ENCODE measurements around the gene LRRC56. TPM values are rescaled to one million over a fixed set of nuclear protein-coding genes. Genes with fewer than 3 reads are reported as not detected.

LRRC56 gene
- total and polyA plus RNA-seq, 9 of the 15 experiments (the other 6 are each of a cell fraction or from before 2014, with no cell fraction given), result 0.03 to 4.5 (median 1.0) TPM; not detected in 1

- TF ChIP-seq ARID3A (IDR thresholded peaks at IDR 0.05; ENCODE audit: borderline replicate concordance, low read depth, low read length) (no peak), SRSF3 (IDR thresholded peaks at IDR 0.05; ENCODE audit: insufficient read depth, low read length) (no peak), TBP (optimal IDR thresholded peaks at IDR 0.05; ENCODE audit: low read depth, low read length) (no peak), ZFP91 (CRISPR knock-in tag; IDR thresholded peaks at IDR 0.05) (no peak), CEBPG (CRISPR knock-in tag; IDR thresholded peaks at IDR 0.05) (no peak), CEBPG (tag; conservative IDR thresholded peaks at IDR 0.05 in 1 of 2, IDR thresholded peaks at IDR 0.05 in 1 of 2) (no peak), ZNF561 (CRISPR knock-in tag; conservative IDR thresholded peaks at IDR 0.05) (no peak), NFRKB (IDR thresholded peaks at IDR 0.05; ENCODE audit: low read depth) (peak; percentile 39; the same call in 1 of the 2 replicates), SAFB2 (IDR thresholded peaks at IDR 0.05; ENCODE audit: borderline replicate concordance, low read depth, low read length, severe bottlenecking) (no peak), ZNF507 (tag; conservative IDR thresholded peaks at IDR 0.05) (no peak), TEAD2 (tag; IDR thresholded peaks at IDR 0.05) (no peak), HDGF (IDR thresholded peaks at IDR 0.05) (no peak), MYBL2 (IDR thresholded peaks at IDR 0.05; ENCODE audit: low read depth) (no peak), MYBL2 (CRISPR knock-in tag; IDR thresholded peaks at IDR 0.05; ENCODE audit: borderline replicate concordance) (no peak), GABPA (tag; conservative IDR thresholded peaks at IDR 0.05; ENCODE audit: low read depth) (no peak), POLR2B (IDR thresholded peaks at IDR 0.05; ENCODE audit: low read depth, partially characterized antibody) (peak; percentile 62), PCBP2 (IDR thresholded peaks at IDR 0.05; ENCODE audit: low read depth, low read length, poor library complexity, severe bottlenecking) (no peak), ZNF165 (CRISPR knock-in tag; IDR thresholded peaks at IDR 0.05; ENCODE audit: borderline replicate concordance) (no peak), EP400 (IDR thresholded peaks at IDR 0.05) (peak; percentile 69; the same call in 1 of the 2 replicates), FOXJ3 (CRISPR knock-in tag; IDR thresholded peaks at IDR 0.05) (no peak), ZNF696 (CRISPR knock-in tag; conservative IDR thresholded peaks at IDR 0.05) (no peak)
- TF ChIP-seq, protein P1, sequence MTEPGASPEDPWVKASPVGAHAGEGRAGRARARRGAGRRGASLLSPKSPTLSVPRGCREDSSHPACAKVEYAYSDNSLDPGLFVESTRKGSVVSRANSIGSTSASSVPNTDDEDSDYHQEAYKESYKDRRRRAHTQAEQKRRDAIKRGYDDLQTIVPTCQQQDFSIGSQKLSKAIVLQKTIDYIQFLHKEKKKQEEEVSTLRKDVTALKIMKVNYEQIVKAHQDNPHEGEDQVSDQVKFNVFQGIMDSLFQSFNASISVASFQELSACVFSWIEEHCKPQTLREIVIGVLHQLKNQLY (CRISPR knock-in tag; conservative IDR thresholded peaks at IDR 0.05), result 0 out of 4 replicates have a peak, but pooled peaks of 1 of the 2 experiments have one; percentile 43
- TF ChIP-seq, protein P2, sequence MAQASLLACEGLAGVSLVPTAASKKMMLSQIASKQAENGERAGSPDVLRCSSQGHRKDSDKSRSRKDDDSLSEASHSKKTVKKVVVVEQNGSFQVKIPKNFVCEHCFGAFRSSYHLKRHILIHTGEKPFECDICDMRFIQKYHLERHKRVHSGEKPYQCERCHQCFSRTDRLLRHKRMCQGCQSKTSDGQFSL (CRISPR knock-in tag; IDR thresholded peaks at IDR 0.05), result peak; percentile 74
- TF ChIP-seq, protein P2 (tag; IDR thresholded peaks at IDR 0.05), result no peak
Measured at GRCh38 chr11:560305-561147, 23.2 kb downstream of the LRRC56 start, which contains the start of the genes LMNTD2 and RASSF7 (continued).
